Raji (cell line): ENCODE measurements around the gene TMEM238L.

Source experiments
- POLR2A ChIP-seq: IDR thresholded peaks from 2 replicates; pipeline ENCODE4 v1.6.1; 2011; ENCODE audit warnings: low read depth, low read length, control low read depth; ENCODE audit not compliant: insufficient read depth

Gene TMEM238L

DNA sequence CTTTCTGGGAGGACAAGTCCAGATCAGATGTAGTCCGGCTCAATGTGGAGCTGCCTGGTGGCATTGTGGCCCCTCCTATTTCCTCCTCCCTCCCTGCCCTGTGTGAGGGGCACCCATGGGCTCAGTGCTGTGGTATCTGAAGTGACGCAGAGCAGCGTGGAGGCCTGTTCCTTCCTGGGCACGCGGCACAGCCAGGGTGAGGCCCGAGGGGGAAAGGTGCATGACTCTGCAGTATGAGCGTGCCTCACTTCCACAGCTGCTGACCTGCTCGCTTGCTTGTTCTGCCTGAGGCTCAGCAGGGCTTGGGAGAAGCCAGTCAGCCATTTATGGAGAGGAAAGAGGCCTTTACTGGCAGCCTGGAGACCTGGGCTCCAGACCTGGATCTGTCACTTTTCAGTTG is 11.7 kb downstream of the TMEM238L start:
- no peak for TF ChIP-seq POLR2A

DNA sequence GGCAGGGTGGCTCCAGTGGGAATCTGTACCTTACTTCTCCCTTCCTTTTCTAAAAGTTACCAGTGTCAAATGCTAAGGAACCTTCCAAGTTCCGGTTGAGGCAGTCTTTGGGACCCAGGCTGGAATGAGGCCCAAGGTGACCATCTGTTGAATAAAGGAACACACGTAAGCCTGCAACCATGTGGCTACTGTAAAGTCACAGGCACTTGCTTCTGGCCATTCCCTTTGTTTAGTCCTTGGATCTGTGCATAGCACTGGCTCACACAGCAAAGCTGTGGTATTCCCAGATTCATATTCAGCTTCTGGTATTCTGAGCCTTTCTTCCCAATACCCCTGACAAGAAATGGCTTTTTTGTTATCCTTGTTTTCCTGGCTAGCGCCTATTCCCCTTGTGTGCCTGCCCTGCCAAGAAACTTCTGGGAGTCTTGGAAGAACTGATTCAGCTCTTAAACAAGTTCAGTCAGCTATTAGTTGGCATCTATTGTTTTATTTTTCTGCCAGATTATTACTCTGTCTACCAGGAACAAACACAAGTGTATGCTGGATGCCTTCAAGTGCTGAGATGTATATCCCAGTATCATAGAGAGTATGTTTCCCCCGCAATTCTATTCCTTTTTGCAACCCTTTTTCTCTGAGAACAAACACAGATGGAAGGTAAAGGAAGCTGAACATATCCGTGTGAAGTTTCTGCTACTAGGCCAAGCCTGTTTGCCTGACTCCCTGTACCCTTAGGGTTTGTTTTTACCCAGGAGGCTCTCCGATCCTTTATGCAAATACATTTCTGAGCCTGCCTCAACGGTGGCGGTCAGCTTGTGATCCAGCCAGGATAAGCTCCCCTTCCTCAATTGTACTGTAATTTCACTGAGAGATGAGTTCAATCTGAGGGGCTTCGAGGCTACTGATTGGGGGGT is 13.2 kb downstream of the TMEM238L start:
- TF ChIP-seq POLR2A: no peak

DNA sequence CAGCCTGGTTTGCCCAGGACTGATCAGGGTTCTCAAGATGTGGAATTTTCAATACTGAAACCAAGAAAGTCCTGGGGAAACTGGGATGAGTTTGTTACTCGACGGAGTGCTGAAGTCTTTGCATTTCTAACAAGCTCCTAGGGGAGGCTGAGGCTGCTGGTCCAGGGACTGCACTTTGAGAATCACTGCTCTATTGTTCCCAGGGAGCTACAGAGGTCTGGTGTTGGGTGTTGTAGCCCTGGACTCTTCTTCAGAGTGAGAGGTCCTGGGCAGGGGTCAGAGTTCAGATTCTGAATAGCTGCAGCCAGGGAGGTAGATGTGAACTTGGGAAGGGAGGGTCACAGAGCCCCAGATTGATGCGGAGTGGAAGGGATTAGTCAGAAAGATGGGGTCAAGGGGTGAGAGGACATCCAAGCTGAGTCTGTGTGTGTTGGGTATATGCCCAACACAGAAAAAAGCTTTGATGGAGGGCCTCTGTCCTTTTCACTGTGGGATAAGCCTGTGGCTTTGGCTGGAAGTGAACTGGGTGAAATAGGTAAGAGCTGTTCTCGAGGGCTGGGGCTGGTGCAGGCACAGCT is 14.1 kb downstream of the TMEM238L start:
- TF ChIP-seq POLR2A: no peak

DNA sequence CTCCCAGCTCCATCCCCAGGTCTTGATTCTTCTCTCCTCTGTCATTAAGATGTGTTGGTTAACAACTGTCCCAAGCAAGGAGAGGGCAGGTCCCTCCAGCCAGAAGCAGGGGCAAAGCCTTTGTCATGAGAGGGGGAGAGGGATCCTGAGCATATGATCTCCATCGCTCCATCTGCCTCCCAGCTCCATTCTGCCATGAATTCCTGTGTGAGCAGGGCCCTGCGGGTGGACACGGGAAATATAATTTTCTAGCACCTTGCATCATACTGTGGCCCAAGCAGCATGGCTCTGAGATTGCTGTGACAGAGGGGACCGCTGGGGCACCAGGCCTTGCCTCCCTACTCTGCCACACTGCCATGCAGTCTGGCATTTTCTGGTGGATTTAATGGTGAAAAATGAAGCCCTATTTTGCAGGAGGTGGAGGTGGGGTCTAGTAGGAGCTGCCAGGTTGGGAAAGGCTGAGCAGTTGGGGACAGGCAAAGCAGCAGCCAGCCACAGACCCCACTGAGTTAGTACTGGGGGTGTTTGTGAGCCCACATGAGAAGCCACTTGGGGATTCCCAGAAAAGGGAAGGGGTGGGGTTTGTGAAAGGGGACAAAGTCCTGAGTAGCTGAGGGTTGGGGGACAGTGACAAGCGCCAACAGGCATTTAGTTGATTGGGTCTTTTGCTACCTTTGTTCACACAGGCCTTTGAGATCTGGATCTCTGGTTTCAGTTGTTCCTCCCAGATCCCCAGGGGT is 16.4 kb downstream of the TMEM238L start:
- no peak for TF ChIP-seq POLR2A

DNA sequence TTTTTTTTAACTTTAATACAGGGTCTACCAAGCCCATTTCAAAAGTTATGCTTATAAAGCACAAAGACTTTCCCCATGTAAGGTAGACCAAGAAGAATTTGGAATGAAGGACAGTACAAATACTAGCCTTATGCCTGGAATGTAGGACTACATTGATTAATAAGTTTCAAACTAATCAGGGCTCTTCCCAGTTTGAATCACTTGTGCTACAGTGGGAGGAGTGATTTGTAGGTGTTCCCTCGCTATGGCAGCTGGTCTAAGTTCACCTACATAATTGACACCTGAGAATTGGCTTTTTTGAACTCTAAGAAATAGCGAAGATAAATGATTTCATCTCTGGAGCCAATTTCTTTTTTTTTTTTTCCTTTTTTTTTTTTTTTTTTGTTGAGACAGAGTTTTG is 18.6 kb downstream of the TMEM238L start:
- TF ChIP-seq POLR2A: no peak

DNA sequence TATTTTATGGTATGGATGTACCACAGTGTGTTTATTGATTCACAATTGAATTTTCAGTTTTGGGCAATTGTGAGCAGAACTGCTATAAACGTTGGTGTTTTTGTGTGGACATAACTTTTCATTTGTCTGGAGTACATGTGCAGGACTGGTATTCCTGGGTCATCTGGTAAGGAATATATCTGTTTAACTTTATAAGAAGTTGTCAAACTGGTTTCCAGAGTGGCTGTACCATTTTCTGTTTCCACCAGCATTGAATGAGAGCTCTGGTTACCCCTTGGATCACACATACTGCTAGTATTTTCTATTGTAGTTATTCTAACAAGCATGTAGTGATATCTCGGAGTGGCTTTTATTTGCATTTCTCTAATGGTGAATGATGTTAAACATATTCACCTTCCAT is 24.3 kb downstream of the TMEM238L start:
- no peak for TF ChIP-seq POLR2A

DNA sequence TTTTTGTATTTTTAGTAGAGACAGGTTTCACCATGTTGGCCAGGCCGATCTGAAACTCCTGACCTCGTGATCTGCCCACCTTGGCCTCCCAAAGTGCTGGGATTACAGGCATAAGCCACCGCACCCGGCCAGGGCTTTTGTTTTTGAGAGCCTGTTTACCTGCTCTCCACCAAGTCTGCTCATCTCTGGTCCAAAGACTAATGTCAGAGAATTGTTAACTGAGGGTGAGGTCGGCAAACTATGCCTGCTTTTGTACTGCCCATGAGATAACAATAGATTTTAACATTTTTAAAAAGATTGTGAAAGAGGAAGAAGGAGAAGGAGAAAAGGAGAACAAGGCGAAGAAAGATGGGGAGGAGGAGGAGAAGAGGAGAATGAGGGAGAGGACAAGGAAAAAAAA is 26.0 kb downstream of the TMEM238L start:
- no peak for TF ChIP-seq POLR2A

DNA sequence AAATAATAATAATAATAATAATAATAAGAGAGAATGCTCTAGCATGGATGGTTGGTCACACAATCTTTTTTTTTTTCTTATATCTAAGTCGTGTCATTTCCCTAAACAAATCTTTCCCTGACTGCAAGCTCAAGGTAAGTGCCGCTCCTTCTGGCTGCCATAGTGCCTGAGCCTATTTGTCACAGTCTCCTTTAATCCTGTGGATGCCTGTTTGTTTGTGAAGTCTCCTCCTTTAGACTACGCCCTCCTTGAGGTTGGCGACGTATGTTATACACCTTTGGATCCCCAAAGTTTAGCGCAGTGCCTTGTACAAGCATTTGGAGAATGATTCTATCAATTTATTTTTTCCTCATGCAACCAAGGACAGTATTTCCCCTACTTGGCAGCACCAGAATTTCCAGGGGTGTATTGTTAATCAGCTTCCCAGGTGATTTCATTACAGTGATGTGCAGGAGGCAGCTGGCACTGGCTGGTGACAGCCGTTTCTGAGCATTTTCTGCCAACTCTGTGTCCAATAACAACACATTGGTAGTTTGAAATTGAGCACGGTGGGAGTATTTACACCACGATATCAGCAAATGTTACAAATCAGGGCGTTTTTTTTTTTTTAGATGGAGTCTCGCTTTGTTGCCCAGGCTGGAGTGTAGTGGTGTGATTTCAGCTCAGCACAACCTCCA is 26.6 kb downstream of the TMEM238L start:
- TF ChIP-seq POLR2A: no peak

DNA sequence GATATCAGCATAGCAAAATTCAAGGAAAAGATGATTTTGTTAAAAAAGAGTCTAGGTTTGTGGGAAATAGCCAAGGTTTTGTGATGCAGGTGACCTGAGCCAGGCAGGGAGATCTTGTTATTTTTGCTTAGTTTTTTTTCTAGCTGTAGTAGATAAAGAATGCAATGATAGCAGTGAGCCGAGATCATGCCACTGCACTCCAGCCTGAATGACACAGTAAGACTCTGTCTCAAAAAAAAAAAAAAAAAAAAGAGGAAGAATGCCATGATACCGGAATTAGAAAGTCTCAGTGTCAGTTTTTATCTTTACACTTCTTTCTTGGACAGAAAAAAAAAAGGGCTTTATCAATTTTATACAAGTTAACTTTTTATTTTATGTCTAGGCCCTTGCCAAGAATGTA is 27.5 kb downstream of the TMEM238L start:
- TF ChIP-seq POLR2A: no peak

DNA sequence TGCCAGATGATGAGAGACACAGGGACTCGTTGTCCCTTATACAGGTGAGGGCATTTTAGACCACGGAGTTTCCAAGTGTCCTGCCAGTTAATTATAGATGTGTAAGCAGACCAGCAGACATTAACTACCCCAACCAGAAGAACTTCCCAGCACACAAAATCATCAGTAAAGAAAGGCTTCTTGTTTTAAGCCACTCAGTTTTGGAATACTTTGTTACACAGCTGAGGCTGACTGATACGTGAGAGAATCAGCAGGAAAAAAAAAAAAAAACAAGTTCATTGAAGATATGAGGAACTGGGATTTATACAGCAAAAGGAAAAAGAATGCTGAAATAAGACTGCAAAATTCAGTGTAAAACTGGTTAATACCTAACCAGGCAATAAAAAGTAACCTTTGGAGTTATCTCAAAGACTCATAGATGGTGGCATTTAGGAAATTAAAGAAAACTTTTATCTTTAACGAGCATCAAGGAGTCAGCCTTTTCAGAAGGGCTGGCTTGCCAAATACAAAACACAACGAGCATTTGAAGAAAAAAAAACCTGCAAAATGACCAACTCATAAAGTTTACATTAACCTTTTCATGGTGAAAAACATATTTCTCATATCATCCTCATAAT is 28.1 kb downstream of the TMEM238L start:
- TF ChIP-seq POLR2A: no peak

DNA sequence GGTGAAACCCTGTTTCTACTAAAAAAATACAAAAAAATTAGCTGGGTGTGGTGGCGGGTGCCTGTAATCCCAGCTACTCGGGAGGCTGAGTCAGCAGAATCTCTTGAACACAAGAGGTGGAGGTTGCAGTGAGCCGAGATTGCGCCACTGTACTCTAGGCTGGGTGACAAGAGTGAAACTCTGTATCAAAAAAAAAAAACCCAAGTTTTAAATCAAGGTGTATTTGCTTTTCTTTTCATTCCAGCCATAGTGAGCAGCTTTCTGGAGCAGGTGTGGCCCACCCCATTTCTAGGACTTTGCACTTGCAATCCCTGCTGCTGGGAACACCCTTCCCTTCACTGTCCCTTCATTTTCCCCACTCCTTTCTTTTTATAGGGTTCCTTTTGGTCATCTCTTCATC is 28.8 kb downstream of the TMEM238L start:
- no peak for TF ChIP-seq POLR2A

DNA sequence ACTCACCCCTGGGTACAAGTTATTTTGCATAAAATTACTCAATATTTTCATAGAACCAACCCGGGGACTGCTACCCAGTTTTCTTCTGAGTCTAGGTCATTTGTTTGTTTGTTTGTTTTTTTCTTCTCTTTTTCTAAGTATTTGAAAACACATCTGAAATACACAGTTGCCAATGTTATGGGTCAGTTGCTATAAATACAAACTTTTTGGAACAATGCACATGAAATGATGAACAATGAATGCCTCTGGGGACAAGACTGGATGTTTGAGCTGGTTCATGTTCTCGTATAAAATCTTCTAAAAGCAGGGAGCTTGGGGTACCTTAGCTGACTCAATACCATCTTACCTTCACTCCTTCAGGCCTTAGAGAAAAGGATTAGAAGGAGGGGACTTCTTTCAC is 30.5 kb downstream of the TMEM238L start:
- TF ChIP-seq POLR2A: no peak

DNA sequence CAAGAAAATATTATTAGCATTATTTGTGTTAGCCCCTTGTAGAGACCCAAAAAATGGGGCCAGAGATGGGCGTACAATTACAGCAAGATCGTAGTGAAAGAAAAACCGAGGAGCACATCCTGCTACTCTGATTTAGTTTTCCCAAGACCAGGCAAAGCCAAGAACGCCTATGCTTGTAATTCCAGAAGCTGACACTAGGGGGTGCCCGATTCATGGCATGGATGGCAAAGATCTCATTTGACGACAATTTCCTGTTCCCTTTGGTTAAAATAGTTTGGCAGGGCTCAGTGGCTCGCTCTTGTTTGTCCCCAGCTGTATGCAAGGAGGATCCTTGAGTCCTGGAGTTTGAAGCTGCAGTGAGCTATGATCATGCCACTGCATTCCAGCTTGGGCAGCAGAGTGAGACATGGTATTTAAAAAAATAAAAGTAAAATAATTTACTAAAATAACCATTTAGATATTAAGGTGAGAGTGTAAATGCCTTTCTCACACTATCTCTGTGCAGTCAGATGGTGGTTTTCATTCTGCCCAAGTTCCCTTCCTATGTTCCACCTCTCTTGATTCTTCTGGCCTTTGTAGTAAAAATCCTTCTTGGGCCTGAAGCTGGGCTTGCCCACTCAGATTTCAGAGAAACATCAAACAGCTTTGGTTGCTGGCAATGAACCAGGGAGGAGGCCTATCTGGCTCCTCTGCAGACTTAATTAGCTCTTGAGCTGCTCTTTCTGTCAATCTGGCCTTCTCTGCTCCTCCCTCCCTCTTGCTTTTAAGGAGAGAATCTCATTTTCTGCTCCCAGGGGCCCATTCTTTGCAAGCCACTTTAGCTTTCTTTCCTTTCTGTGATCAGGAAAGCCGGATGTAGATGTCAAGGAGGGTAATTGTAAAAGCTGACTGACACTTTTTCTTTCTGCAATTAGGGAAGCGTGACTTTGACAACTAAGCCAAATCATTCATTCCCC is 31.2 kb downstream of the TMEM238L start:
- TF ChIP-seq POLR2A: no peak

DNA sequence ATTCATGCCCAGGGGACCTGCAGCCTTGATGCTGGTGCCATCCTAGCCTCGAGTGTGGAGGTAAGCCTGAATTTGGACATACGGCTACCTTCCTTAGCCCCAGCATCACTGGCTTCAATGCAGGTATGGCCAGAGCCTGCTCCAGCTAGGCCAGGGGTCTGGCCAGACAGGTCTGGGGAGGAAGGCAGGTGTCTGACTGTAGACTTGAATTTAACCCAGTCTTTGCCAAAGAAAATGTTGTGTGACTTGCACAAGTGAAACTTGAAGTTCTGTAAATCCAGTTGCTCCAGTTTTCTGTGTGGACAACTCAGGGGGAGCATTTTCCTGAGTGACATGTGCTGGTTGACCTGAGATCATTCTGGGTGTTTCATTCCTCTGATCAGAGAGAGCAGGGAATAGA is 32.8 kb downstream of the TMEM238L start:
- TF ChIP-seq POLR2A: no peak
